ENCODE measurements around the gene CPN2. TPM values are rescaled to one million over a fixed set of nuclear protein-coding genes. Genes with fewer than 3 reads are reported as not detected.

The CPN2 gene
- total and polyA plus RNA-seq, 2 of the 13 experiments (the other 11 are each of a cell fraction or from before 2014, with no cell fraction given), result 26.7 to 27.7 TPM

DNA sequence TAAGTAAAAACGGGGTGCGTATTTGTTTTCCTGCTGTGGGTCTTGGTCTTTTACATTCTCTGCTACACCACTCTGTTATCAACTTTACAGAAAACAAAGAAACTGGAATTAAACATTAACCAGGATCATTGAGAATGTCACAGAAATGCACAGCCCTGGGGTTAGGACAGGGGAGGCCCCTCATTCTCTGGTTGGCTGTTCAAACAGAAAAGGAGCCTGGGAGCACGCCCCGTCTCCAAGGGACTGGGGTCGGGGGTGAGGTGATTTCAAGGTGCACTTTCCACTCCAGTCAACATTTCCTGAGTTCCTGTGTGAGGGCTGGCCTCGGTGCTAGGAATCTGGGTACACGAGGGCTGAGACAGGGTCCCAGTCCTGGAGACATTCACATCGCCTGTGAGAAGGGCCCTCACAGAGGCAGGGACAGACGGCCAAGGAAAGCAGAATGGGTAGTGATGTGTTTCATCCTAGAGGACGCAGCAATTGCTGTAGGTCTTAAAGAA, 30.3 kb downstream of the CPN2 start (continued):
- TF ChIP-seq ZNF749 (CRISPR knock-in tag; IDR thresholded peaks at IDR 0.05; ENCODE audit: borderline replicate concordance), result no peak
- no peak for TF ChIP-seq TRIM24 (CRISPR knock-in tag; IDR thresholded peaks at IDR 0.05)
- TF ChIP-seq ZNF589 (CRISPR knock-in tag; conservative IDR thresholded peaks at IDR 0.05), result no peak
- no peak for TF ChIP-seq RCOR2 (CRISPR knock-in tag; IDR thresholded peaks at IDR 0.05)
- peak; percentile 65; the same call in 1 of the 2 replicates for TF ChIP-seq ZNF615 (CRISPR knock-in tag; IDR thresholded peaks at IDR 0.05; ENCODE audit: borderline replicate concordance)
- TF ChIP-seq, protein P1, sequence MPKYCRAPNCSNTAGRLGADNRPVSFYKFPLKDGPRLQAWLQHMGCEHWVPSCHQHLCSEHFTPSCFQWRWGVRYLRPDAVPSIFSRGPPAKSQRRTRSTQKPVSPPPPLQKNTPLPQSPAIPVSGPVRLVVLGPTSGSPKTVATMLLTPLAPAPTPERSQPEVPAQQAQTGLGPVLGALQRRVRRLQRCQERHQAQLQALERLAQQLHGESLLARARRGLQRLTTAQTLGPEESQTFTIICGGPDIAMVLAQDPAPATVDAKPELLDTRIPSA (CRISPR knock-in tag; IDR thresholded peaks at IDR 0.05; ENCODE audit: borderline replicate concordance), result no peak
- TF ChIP-seq ZNF660 (CRISPR knock-in tag; IDR thresholded peaks at IDR 0.05; ENCODE audit: borderline replicate concordance, low read depth), result no peak
- TF ChIP-seq MYPOP (CRISPR knock-in tag; IDR thresholded peaks at IDR 0.05), result no peak
- no peak for TF ChIP-seq ZNF205 (CRISPR knock-in tag; IDR thresholded peaks at IDR 0.05)
- no peak for TF ChIP-seq GMEB1 (CRISPR knock-in tag; IDR thresholded peaks at IDR 0.05; ENCODE audit: borderline replicate concordance)
- TF ChIP-seq RORA (CRISPR knock-in tag; IDR thresholded peaks at IDR 0.05), result no peak
- no peak for TF ChIP-seq KAT2B (IDR thresholded peaks at IDR 0.05; ENCODE audit: borderline replicate concordance, low read depth, low read length)
- peak; percentile 61; the same call in 1 of the 2 replicates for TF ChIP-seq RERE (CRISPR knock-in tag; IDR thresholded peaks at IDR 0.05; ENCODE audit: low read depth)
- no peak for TF ChIP-seq ZNF614 (CRISPR knock-in tag; IDR thresholded peaks at IDR 0.05; ENCODE audit: borderline replicate concordance)
- TF ChIP-seq ARID3A (IDR thresholded peaks at IDR 0.05; ENCODE audit: low read depth, low read length), result 0 out of 2 replicates have a peak, but pooled peaks have one; percentile 13
- TF ChIP-seq RNF2 (conservative IDR thresholded peaks at IDR 0.05; ENCODE audit: low read depth), result no peak
- TF ChIP-seq GATAD1 (CRISPR knock-in tag; IDR thresholded peaks at IDR 0.05), result peak; percentile 35; the same call in 1 of the 2 replicates
- TF ChIP-seq SSRP1 (CRISPR knock-in tag; IDR thresholded peaks at IDR 0.05), result no peak
- no peak for TF ChIP-seq ZSCAN22 (CRISPR knock-in tag; IDR thresholded peaks at IDR 0.05)
